Caco-2 (cell line): ENCODE measurements around the gene CA12. TPM values are rescaled to one million over a fixed set of nuclear protein-coding genes. Genes with fewer than 3 reads are reported as not detected.

Experiments
- BruUV-seq: library from RNA; stranded (reverse); fragments of 400-500 nt; replicated peaks from 2 replicates; lab custom pipeline; 2021; lab: Mats Ljungman, UMichigan
- CTCF ChIA-PET: fragments of 300-600 bp; sonication (Branson Sonifier 250); formaldehyde crosslinking; loops from one replicate; lab custom pipeline; 2022; ENCODE audit warnings: antibody characterized with exemption; lab: Charles Lee
- POLR2A ChIA-PET: fragments of 300-600 bp; sonication (Branson Sonifier 250); formaldehyde crosslinking; loops from one replicate; lab custom pipeline; 2022; ENCODE audit warnings: antibody characterized with exemption; lab: Charles Lee
- DNase-seq, 2 experiments: peaks; one replicate each; pipeline versions ENCODE4 v3.0.0 to v3.0.0-alpha.2; 2020 to 2022
- H3K27me3 ChIP-seq: replicated peaks from 2 replicates; pipeline ENCODE4 v1.6.0; 2011; ENCODE audit warnings: low read length; ENCODE audit not compliant: control insufficient read depth, insufficient read depth
- H3K36me3 ChIP-seq: 2 replicates; pipeline ENCODE4 v1.5.1; 2011; ENCODE audit warnings: low read length; ENCODE audit not compliant: control insufficient read depth, insufficient read depth
- H3K4me1 ChIP-seq: fragments of 250-450 bp; sonication (Bioruptor Pico); 2 replicates; pipeline ENCODE4 v1.5.1; 2020; ENCODE audit warnings: mild to moderate bottlenecking
- H3K4me3 ChIP-seq: 2 replicates; pipeline ENCODE4 v1.5.1; 2011; ENCODE audit warnings: low read depth, mild to moderate bottlenecking, control low read depth, low read length
- H3K9me3 ChIP-seq: fragments of 250-450 bp; sonication (Bioruptor Pico); 2 replicates; pipeline ENCODE4 v1.5.1; 2020; ENCODE audit warnings: mild to moderate bottlenecking, moderate library complexity
- H3K27ac Mint-ChIP-seq: one replicate; pipeline ENCODE4 v1.8.0; 2022; ENCODE audit warnings: mixed read lengths; ENCODE audit not compliant: unreplicated experiment
- H3K27me3 Mint-ChIP-seq: one replicate; pipeline ENCODE4 v1.8.0; 2022; ENCODE audit warnings: mixed read lengths; ENCODE audit not compliant: insufficient read depth, unreplicated experiment
- H3K36me3 Mint-ChIP-seq: one replicate; pipeline ENCODE4 v1.8.0; 2022; ENCODE audit warnings: mild to moderate bottlenecking, mixed read lengths; ENCODE audit not compliant: insufficient read depth, unreplicated experiment
- H3K4me1 Mint-ChIP-seq: one replicate; pipeline ENCODE4 v1.8.0; 2022; ENCODE audit warnings: low read depth, mixed read lengths; ENCODE audit not compliant: unreplicated experiment
- H3K4me3 Mint-ChIP-seq: one replicate; pipeline ENCODE4 v1.8.0; 2022; ENCODE audit warnings: mild to moderate bottlenecking, moderate library complexity, mixed read lengths; ENCODE audit not compliant: unreplicated experiment
- H3K9me3 Mint-ChIP-seq: one replicate; pipeline ENCODE4 v1.8.0; 2022; ENCODE audit warnings: mixed read lengths; ENCODE audit not compliant: unreplicated experiment
- intact Hi-C: fragments of 100-400 bp; cut with micrococcal nuclease; formaldehyde crosslinking; loops from one replicate; pipeline ENCODE4 v1.10.0; 2022; ENCODE audit not compliant: unreplicated experiment
- total RNA-seq: library from RNA; stranded (reverse); gene quantifications from 2 replicates; pipeline ENCODE4 v1.2.3, GENCODE V29; 2022
- TF ChIP-seq, protein P1 (sequence below), 2 experiments: fragments of 200-600 bp in 1 of 2; IDR thresholded peaks; 1 replicate in 1 of 2; 2 replicates in 1 of 2; pipeline versions ENCODE4 v1.5.1 to v1.8.0; 2011 to 2022; ENCODE audit warnings: antibody characterized with exemption in 1 of 2, control low read depth in 1 of 2, inconsistent platforms in 1 of 2, low read depth in 1 of 2, low read length in 1 of 2, mild to moderate bottlenecking in 1 of 2, moderate library complexity in 1 of 2; ENCODE audit not compliant: insufficient read depth in 1 of 2, severe bottlenecking in 1 of 2, unreplicated experiment in 1 of 2

The CA12 gene
- total RNA-seq, 1 experiment from 2014 or later = 1.0 TPM

DNA sequence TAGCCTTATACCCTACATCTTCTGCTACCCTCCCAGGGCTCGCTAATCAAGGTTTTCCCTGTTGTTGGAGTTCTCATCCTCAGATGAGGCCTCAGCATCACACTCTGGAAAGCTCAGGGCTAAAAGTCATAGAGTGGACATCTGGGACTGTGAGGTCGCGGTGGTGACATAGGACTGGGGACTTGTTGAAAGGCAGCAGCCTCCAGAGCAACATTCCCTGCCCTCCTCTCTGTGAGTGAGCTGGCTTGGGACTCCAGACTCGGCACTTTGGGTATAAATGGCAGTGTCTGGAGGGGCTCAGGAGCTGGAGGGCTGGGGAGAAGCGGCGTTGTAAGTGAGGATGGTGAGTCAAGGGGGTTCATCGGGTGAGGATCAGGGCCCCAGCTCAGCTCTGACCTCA is 2.7 kb downstream of the CA12 start:
- Mint-ChIP-seq H3K4me1 (peaks cover 17% of the 10 kb centered on the region), H3K27ac (no peak overlapping the region), H3K9me3 (no peaks in the 10 kb centered on the region), H3K36me3 (peaks cover 6% of the 10 kb centered on the region), H3K4me3 (no peak overlapping the region), H3K27me3 (peaks cover 3% of the 10 kb centered on the region)
- no peaks in the 10 kb centered on the region for H3K4me1 ChIP-seq
- no TSS peak for BruUV-seq
- H3K9me3 ChIP-seq = no peaks in the 10 kb centered on the region
- ChIA-PET POLR2A (no interaction called here), CTCF (no interaction called here)
- H3K4me3 ChIP-seq = no peak overlapping the region
- H3K36me3 ChIP-seq = no peaks in the 10 kb centered on the region
- no peaks in the 10 kb centered on the region for H3K27me3 ChIP-seq
- DNase-seq = no peak
- intact Hi-C loops = no loop called here
- TF ChIP-seq, protein P1, sequence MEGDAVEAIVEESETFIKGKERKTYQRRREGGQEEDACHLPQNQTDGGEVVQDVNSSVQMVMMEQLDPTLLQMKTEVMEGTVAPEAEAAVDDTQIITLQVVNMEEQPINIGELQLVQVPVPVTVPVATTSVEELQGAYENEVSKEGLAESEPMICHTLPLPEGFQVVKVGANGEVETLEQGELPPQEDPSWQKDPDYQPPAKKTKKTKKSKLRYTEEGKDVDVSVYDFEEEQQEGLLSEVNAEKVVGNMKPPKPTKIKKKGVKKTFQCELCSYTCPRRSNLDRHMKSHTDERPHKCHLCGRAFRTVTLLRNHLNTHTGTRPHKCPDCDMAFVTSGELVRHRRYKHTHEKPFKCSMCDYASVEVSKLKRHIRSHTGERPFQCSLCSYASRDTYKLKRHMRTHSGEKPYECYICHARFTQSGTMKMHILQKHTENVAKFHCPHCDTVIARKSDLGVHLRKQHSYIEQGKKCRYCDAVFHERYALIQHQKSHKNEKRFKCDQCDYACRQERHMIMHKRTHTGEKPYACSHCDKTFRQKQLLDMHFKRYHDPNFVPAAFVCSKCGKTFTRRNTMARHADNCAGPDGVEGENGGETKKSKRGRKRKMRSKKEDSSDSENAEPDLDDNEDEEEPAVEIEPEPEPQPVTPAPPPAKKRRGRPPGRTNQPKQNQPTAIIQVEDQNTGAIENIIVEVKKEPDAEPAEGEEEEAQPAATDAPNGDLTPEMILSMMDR (IDR thresholded peaks at IDR 0.05; ENCODE audit: insufficient read depth in 1 of 2, low read depth in 1 of 2, low read length in 1 of 2, severe bottlenecking in 1 of 2, unreplicated experiment in 1 of 2) = no peak

DNA sequence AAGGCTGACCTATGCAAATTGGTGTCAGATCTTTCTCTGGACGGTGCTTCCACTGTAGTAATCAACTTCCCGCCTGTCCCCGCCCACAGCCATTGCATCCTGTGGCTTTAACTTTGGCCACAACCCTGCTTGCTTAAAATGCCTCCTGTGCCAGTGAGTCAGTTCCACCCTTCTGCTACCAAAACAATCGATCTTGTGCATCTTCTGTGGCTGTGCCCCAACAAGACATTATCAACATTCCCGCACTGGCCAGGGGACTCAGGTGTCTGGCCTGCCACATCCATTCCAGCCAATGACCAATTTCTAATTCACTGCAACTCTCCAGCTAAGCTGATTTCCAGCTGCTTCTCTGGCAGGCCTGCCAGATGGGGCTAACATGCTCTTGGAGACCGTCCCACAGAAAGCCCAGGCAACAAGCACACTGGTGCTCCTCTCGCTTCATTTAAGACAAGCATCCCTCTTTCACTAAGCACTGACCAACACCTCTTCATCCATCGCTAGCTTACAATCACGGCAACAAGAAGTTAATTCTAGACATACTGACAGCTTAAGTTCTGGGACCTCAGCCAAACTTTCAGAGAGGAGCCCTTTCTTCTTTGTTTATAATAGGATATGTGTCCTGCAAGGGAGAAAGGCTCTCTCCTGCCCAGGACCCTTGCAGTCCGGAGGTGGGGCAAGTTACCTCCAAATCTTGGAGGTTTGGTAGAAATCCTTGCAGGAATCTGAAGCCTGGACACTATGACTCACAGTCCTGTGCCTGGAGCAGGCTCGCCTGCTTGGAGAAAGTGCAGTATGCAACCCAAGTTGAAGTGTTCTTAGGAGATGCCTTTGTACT is 6.7 kb downstream of the CA12 start:
- no peaks in the 10 kb centered on the region for H3K27me3 ChIP-seq
- POLR2A ChIA-PET = no interaction called here
- BruUV-seq = no TSS peak
- H3K4me1 ChIP-seq = no peaks in the 10 kb centered on the region
- Mint-ChIP-seq H3K9me3 (no peaks in the 10 kb centered on the region), H3K4me3 (no peak overlapping the region), H3K4me1 (peaks cover 3% of the 10 kb centered on the region), H3K27ac (no peak overlapping the region), H3K36me3 (peaks cover 2% of the 10 kb centered on the region), H3K27me3 (peaks cover 3% of the 10 kb centered on the region)
- TF ChIP-seq, protein P1 (IDR thresholded peaks at IDR 0.05; ENCODE audit: insufficient read depth in 1 of 2, low read depth in 1 of 2, low read length in 1 of 2, severe bottlenecking in 1 of 2, unreplicated experiment in 1 of 2) = no peak
- CTCF ChIA-PET = no interaction called here
- no peak for DNase-seq
- no peak overlapping the region for H3K4me3 ChIP-seq
- no peaks in the 10 kb centered on the region for H3K9me3 ChIP-seq
- intact Hi-C loops = no loop called here
- H3K36me3 ChIP-seq = no peaks in the 10 kb centered on the region

DNA sequence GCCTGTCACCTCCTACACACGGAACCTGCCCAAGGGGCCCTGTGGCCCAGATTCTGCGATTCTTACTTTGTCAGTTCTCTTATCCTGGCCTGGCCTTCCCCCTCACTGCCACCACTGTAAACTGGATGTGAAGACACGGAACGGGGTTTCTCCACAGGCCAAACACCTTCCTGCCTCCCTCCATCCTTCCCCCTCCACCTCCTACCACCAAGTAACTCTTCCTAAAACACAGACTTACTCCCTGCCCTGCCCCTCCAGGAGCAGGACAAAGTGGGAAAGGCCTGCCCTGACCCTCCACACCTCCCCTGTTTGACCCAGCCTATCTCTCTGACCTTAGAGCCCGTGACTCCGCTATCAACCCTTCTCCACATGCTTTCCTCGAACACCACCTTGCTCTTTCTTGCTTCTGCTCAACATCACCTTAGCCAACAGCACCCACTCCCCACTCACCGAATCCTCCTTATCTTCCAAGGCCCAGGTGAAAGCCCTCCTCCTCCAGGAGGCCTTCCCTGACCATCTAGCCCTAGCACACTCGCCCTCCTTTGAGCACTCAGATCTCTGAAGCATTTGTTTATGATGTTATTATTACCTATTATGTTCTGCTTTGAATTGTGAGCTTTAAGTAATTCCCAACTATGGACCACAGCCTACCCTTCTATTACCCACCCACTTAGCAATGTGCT is 7.6 kb downstream of the CA12 start:
- Mint-ChIP-seq H3K36me3 (no peaks in the 10 kb centered on the region), H3K27me3 (peaks cover 3% of the 10 kb centered on the region), H3K9me3 (no peaks in the 10 kb centered on the region), H3K4me3 (no peak overlapping the region), H3K27ac (no peak overlapping the region), H3K4me1 (no peaks in the 10 kb centered on the region)
- Histone ChIP-seq H3K36me3 (no peaks in the 10 kb centered on the region), H3K27me3 (no peaks in the 10 kb centered on the region), H3K9me3 (no peaks in the 10 kb centered on the region), H3K4me3 (no peak overlapping the region), H3K4me1 (no peaks in the 10 kb centered on the region)
- no TSS peak for BruUV-seq
- TF ChIP-seq, protein P1 (IDR thresholded peaks at IDR 0.05; ENCODE audit: insufficient read depth in 1 of 2, low read depth in 1 of 2, low read length in 1 of 2, severe bottlenecking in 1 of 2, unreplicated experiment in 1 of 2) = no peak
- intact Hi-C loops = no loop called here
- POLR2A ChIA-PET = no interaction called here
- CTCF ChIA-PET = no interaction called here
- DNase-seq = no peak
